HG03439 (cell line): ENCODE measurements around the gene ARHGAP42.
"Not testable (repeated sequence)": the region's sequence is repeated elsewhere in the genome, so short reads cannot be mapped to it uniquely, and the experiment has no call there.

Source experiments
- ATAC-seq: cut with Tn5 transposase; IDR thresholded peaks from one replicate; pipeline ENCODE4 v1.9.1; 2021; ENCODE audit warnings: mild to moderate bottlenecking, moderate library complexity; ENCODE audit not compliant: unreplicated experiment

Gene ARHGAP42, protein sequence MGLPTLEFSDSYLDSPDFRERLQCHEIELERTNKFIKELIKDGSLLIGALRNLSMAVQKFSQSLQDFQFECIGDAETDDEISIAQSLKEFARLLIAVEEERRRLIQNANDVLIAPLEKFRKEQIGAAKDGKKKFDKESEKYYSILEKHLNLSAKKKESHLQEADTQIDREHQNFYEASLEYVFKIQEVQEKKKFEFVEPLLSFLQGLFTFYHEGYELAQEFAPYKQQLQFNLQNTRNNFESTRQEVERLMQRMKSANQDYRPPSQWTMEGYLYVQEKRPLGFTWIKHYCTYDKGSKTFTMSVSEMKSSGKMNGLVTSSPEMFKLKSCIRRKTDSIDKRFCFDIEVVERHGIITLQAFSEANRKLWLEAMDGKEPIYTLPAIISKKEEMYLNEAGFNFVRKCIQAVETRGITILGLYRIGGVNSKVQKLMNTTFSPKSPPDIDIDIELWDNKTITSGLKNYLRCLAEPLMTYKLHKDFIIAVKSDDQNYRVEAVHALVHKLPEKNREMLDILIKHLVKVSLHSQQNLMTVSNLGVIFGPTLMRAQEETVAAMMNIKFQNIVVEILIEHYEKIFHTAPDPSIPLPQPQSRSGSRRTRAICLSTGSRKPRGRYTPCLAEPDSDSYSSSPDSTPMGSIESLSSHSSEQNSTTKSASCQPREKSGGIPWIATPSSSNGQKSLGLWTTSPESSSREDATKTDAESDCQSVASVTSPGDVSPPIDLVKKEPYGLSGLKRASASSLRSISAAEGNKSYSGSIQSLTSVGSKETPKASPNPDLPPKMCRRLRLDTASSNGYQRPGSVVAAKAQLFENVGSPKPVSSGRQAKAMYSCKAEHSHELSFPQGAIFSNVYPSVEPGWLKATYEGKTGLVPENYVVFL

DNA sequence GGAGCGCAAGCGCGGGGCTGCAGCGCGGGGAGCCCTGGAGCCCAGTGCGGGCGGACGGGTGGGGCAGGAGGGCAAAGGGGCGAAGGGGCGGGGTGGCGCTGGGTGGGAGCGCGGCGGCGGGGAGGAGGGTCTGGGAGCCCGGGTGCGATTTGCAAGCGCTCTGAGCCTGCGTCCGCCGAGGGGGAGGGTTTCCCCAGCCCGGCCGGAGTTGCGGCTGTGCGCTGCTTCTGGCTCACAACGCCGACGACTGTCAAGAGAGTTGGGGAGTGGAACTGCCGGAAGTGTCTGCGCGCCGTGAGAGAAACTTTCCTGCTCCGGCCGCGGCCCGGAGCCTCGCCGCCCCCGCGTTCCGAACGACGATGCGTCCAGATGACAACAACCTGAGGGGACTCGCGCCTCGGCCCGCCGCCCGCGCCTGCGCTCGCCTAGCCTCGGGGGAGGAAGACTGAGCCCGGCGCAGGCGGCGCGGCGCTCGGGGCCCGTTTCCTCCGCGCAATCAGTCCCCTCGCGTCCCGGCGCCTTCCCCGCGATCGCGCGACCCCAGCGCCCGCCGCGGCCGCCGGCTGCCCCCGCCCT is at the start of gene ARHGAP42:
TSS of gene ARHGAP42 (plus strand) at position 235 of the 576 bp plus-strand sequence. CDS start 391 bp downstream, outside the sequence.
- peak; percentile 81 for ATAC-seq

DNA sequence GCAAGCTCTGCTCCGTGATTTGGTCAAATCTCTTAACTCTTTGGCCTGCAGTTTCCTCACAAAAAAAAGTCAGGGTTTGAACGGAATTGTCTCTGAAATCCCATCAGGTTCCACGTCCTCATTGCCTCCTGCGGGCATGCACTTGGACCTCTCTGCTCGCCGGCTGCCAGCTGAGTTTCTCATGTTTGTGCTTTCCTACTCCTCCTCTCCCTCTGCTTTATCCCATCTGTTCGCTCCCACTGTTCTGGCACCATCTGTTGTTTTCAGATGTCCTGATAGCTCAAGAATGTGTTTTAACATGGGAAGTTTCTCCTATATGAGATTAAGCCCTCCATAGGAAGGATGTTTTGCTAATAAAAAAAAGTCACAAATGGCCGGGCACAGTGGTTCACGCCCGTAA is 49.4 kb upstream of the ARHGAP42 start:
- ATAC-seq, result no peak

DNA sequence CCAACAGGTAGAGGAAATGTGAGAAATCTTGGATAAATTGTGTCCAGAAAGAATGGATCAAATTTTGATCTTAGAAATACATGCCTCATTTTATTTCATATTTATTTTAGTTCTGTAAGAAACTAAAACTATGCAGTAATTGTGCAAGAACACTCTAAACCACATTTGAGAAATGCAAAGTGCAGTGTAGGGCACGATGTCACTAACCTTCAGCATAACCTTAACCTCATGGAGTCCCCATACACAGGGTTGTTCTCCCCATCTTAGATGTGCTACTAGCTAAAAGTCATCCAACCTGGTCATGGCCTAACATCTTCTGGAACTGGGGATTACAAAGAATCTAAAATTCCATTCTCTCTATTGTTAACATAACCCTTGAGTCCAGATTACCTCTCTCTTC is 48.4 kb upstream of the ARHGAP42 start:
- ATAC-seq, result no peak

DNA sequence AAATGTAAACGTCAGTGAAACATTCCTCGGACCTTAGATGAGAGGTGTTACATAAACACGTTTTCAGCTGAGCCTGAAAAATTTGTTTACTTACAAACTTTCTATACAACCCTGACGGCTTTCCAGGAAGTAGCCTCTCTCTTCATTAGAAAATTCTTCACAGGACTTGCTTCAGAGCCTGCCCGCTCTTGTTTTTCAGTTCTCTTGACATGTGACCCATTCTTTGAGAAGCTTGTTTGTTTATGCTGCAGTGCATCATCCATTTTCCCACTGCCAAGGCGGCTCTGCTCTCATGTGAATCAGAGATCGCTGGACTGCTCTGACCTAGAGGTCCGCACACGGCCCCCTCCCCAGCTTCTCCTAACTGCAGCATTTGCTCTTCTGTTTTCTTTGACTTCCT is 47.9 kb upstream of the ARHGAP42 start:
- no peak for ATAC-seq

DNA sequence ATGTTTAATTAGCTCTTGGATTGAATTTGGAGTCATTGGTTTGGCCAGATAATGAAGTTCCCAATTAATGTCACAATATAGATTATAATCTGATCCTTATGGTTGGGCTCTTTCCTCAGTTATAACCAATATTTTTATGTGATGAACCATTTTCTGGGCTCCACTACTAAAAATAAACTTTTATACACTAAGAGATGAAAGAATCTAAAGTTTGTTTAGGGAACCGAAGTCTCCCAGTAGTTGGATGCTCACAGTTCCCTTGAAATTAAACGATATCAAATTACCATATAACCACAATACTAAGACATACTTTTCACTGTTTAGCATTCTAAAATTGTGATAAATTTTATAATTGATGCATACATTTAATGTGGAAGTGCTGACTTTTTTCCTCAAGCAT is 47.0 kb upstream of the ARHGAP42 start:
- ATAC-seq, result no peak

DNA sequence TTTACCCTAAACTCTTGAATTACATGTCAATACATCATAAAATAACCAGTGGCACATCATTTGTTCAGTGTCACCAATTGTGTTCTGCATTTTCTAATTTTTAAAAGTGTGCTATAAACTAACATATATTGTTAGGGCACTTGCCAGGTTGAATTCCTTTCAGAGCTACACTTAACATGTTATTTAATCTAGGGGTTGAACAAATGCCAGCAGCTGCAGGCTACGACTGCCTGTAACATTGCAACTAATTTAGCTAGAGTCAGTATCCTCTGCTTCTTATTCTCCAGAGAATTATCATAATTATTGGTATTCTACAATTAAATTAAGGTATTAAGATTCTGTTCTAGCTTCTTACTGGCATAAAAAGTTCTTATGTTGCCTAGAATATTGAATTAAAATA is 46.4 kb upstream of the ARHGAP42 start:
- ATAC-seq, result no peak

DNA sequence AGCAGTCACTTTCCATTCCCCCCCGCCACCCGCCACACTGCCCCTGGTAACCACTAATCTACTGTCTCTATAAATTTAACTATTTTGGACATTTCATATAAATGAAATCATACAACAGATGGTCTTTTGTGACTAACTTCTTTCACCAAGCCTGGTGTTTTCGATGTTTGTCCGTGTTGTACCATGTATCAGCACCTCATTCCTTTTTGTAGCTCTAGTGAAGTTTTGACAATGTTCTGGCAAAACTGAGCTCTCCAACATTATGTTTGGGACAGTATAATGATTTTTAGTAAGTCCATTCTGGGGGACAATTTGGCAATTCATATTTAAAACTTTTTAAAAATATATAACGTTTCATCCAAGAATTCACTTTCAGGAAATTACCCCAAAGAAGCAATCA is 45.6 kb upstream of the ARHGAP42 start:
- no peak for ATAC-seq

DNA sequence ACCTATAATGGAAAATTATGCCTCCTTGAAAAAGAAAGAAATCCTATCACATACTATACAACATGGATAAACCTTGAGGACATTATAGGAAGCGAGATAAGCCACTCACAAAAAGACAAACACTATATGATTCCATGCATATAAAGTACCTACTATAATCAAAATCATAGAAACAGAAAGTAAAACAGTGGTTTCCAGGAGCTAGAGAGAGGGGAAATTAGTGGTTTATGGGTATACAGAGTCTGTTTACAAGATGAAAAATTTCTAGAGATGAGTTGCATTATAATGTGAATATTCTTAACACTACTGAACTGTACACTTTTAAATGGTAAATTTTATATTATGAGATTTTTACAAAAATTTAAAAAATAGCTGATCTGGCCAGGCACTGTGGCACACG is 40.5 kb upstream of the ARHGAP42 start:
- ATAC-seq, result no peak

DNA sequence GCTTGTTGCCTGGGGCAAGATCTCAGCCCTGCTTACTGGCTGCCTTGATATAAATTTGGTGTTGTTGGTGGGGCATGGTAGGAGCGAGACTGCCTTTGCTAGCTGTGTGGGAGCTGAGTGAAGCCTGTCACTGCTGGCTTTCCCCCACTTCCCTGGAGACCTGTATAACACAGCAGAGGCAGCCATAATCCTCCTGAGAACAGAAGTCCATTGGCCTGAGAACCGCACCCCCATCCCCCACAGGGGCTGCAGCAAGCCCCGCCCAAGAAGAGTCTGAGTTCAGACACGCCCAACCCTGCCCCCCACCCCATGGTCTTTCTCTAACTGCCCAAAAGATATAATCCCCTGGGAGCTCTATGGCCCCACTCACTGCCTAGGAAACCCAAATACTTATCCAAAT is 39.2 kb upstream of the ARHGAP42 start:
- ATAC-seq, result no peak

DNA sequence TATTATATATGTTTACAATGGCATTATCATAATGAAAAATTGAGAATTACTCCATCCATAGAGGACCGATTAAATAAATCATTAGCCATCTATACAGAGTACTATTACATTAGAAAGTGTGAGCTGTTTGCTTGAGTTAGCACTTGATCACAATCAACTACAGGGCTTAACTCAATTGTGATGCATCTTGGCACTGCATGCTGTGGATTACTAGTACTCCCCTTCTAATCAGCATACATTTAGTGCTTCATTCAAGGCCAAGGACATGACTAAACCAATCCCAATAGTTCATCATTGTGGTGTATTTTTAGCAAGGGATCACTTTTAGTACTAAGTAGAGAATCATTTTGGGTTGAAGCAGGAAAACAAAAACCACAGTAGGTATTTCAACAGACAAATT is 23.5 kb upstream of the ARHGAP42 start:
- no peak for ATAC-seq

DNA sequence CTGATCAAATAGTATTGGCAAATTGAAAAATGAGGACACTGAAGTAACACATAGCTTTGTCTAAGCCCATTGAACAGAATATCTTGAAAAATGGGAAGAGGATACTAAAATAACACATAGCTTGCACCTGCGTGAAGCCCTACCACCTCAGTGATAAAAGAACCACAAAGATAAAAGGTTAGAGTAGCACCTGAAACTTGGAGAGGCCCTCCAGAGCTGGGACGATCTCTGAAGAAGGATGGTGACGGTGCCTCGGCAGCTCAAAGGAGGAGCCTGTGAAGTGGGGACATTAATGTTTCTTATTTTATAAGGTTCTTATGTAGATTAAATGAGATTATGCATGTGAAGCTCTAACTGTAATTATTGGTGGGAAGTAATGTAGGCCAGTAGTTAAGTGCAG is 23.1 kb upstream of the ARHGAP42 start:
- ATAC-seq, result no peak

DNA sequence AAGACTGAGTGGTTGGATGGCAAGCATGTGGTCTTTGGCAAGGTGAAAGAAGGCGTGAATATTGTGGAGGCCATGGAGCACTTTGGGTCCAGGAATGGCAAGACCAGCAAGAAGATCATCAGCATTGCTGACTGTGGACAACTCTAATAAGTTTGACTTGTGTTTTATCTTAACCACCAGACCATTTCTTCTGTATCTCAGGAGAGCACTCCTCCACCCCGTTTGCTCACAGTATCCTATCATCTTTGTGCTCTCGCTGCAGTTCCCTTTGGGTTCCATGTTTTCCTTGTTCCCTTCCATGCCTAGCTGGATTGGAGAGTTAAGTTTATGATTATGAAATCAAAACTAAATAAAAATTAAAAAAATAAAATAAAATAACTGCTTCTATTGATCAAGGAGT is 20.3 kb upstream of the ARHGAP42 start:
- ATAC-seq, result not testable (repeated sequence)

DNA sequence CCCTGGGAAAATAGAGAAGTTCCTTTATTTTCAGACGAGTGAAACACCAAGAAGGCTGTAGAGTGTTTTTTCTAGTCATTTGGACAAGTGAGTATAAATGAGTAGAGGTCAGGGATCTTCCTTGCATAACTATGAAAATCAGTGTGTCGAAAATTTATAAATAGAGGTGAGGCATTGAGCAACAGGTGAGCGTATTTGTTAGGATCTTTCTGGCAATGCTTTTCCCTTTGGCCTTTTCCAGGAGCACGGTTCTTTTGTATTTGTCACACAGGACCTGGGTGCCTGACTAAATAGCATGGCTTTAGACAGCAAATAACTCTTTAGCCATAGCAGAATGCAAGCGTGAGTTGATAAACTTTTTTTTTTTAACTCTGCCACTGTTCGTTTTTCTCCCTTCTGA is 19.6 kb upstream of the ARHGAP42 start:
- ATAC-seq, result no peak

DNA sequence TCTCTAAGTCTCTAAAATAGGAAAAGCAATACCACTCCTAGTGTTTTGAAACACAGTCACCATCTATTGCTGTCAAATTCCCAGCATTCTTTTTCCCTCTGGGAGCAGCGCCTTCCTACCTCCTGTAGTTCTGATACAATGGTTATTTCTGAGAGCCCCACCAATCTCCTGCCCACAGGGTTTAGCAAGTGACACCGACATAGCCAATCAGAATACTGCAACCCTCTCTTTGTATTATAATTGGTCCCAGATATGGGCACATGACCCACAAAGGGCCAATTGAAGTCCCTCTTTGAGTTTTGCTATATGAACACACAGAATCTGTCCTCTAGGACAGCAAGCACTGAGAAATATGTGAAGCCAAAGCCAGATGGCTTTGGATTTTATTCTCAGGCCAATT is 16.9 kb upstream of the ARHGAP42 start:
- ATAC-seq, result no peak

DNA sequence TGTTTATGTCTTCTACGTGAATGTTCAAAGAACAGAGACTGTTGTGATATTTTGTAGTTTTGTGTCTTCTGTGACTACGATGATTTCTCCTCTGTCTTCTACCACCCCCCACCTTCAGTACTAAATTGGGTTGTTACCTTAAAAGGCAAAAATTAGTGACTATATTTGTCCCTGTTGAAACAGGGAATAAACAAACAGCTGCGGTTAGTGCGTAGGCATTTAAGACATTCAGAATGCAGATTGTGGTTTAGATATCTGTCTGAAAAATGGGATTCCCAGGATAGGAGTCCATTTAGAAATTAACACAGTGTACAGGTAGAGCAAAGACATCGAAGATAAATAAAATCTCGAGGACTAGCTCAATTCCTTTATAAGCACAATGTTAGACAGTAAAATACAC is 15.6 kb upstream of the ARHGAP42 start:
- no peak for ATAC-seq

DNA sequence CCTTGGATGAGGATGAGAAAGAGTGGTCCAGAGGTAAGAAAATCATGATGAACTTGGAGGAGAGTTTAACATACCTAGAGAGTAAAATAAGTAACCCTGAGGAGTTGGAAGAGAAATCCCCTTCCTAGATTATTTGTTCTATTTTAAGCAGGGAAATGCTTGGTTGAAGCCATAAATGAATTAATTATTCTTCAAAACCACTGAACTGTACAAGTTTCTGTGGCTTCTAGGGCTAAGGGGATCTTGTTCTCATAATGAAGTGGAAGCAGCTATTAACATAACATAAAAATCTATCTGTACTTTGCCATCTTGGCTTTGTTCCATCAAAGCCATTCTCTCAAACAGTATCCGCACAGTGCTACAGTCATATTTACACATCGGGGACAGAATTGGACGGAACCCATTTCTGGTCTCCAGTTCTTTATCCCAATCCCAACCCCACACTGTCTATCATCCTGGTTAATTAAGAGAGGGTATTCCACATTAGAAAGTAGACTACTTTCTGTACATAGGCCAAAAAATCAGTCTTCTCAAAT is 14.5 kb upstream of the ARHGAP42 start:
- no peak for ATAC-seq

DNA sequence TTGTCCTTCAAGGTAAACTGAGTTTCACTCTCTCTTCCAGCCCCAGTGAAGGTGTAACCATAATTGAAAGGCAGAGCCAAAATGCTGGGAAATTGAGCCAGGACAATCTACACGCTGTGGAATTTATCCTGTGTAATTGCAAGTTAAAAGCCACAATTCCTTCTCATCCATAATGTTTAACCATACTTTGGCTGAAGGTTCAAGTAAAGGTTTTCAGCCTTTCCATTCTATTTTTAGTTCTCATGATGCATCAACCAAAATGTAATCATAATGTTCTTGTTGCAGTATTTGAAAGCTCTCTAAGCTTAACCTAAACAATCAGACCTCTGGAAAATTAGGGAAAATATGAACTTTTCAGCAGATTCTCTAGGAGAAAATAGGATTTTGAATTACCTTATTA is 14.0 kb upstream of the ARHGAP42 start:
- ATAC-seq, result no peak

DNA sequence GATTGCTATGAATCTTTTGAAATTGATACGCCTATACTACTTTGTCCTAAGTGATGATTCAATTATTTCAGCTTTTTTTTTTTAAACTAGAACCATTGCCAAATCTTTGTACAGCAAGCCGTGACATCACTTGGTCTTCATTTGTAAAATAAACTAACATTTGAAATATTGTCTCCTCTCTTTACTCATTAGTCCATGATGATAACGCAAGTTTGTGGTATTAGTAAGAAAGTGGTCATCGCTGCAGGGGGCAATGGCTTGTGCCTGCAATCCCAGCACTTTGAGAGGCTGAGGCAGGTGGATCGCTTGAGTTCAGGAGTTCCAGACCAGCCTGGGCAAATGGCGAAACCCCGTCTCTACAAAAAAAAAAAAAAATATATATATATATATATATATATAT is 12.9 kb upstream of the ARHGAP42 start:
- no peak for ATAC-seq

DNA sequence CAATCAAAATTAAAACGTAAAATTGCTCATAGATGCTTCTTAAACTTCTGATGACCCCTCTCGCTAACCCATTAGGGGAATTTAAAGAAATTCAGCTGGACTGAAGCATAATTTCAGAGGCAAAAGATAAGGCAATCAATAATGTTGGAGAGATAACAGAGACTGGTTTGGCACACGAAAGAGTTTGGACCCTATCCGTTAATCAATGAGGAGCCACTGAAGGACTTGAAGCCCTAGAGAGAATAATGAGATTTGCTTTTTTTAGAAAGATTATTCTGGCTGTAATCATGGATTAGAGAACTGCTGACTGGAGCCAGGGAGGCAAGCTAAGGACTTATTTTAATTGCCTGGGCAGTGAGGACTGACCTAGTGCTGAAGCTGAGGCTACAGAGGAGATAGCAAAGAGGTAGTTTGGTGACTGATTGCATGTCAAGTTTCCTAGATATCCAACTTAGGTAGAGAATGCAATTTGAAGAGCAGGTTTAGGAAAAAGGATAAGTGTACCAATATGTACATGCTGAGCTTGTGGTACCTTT is 11.9 kb upstream of the ARHGAP42 start:
- no peak for ATAC-seq

DNA sequence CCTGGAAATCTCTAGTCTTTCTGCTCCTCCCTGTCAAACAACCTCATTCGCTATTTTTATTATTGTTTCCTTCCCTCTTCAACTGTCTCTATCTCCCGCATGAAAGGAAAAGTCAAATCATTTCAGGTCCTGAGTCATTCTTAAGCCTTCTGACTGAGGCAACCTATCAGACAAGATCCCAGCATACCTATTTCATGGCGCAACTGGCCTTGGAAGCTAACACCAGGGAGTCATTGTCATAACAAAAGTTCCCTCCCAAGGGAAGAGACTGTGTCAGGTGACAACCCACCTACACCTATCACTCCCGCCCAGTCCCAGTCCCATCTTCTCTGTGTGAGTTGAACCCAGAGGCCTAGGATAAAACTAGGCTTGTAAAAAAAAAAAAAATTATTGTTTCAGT is 10.2 kb upstream of the ARHGAP42 start:
- no peak for ATAC-seq

DNA sequence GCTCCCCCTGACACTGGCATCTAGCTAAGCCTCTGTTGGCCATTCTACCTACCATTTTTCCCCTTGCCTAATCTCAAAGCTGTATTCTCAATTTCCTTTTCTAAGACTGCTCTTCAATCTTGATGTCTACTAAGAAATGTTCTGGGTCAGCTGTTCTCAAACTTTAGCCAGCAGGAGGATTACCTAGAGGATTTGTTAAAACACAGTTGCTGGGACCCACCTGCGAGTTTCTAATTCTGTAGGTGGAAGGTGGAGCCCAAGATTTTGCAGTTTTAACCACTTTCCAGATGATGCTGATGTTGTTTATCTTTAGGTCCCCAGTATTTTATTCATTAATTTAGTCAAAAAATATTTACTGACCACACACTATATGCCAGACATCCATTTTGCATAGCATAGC is 9.3 kb upstream of the ARHGAP42 start:
- no peak for ATAC-seq
